BJ (cell line): ENCODE measurements around the gene FBXO47. TPM values are rescaled to one million over a fixed set of nuclear protein-coding genes. Genes with fewer than 3 reads are reported as not detected.

Experiments
- CTCF ChIA-PET: fragments of 350-600 bp; formaldehyde crosslinking; extraction: SDS; loops from one replicate; lab custom pipeline; 2021; ENCODE audit warnings: antibody characterized with exemption, inconsistent platforms; lab: Yijun Ruan, JAX
- POLR2A ChIA-PET: fragments of 300-600 bp; sonication (Branson Sonifier 250); formaldehyde crosslinking; extraction: SDS; loops from one replicate; lab custom pipeline; 2021; ENCODE audit warnings: antibody characterized with exemption; lab: Charles Lee
- DNase-seq: peaks from one replicate; pipeline ENCODE4 v3.0.0-alpha.2; 2011; ENCODE audit warnings: low read depth
- H3K27me3 ChIP-seq: 2 replicates; pipeline ENCODE4 v1.6.0; 2011; ENCODE audit warnings: low read length; ENCODE audit not compliant: control insufficient read depth, insufficient read depth
- H3K36me3 ChIP-seq: 2 replicates; pipeline ENCODE4 v1.5.1; 2011; ENCODE audit warnings: low read length; ENCODE audit not compliant: control insufficient read depth, insufficient read depth
- H3K4me3 ChIP-seq: 2 replicates; pipeline ENCODE4 v1.5.1; 2011; ENCODE audit warnings: low read depth, mild to moderate bottlenecking, control low read depth, low read length
- CTCF ChIP-seq: IDR thresholded peaks from 2 replicates; pipeline ENCODE4 v1.5.1; 2011; ENCODE audit warnings: low read depth, mild to moderate bottlenecking, control low read depth, inconsistent platforms, low read length, moderate library complexity; ENCODE audit not compliant: insufficient read depth
- polyA plus RNA-seq: library from polyadenylated mRNA; depleted of rRNA; stranded (reverse); fragments of >200 nt; gene quantifications from 2 replicates; pipeline ENCODE4 v1.2.3, GENCODE V29; 2011

FBXO47 gene
- polyA plus RNA-seq, 1 experiment: not detected

DNA sequence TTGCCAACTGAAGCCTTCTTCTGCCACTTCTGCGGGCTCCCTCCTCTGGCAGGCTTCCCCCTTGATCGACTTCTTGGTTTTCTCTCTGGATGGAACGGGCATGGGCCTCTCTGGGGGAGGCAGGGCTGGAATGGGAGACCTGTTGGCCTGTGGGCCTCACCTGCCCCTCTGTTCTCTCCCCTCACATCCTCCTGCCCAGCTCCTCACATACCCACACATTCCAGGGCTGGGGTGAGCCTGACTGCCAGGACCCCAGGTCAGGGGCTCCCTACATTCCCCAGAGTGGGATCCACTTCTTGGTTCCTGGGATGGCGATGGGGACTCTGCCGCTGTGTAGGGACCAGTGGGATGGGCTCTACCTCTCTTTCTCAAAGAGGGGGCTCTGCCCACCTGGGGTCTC, 48.3 kb downstream of the FBXO47 start:
- TF ChIP-seq CTCF: no peak
- CTCF ChIA-PET: no interaction called here
- POLR2A ChIA-PET: no interaction called here
- no peak overlapping the region for H3K4me3 ChIP-seq
- no peak for DNase-seq
- peaks cover 49% of the 10 kb centered on the region for H3K36me3 ChIP-seq
- H3K27me3 ChIP-seq: no peaks in the 10 kb centered on the region

DNA sequence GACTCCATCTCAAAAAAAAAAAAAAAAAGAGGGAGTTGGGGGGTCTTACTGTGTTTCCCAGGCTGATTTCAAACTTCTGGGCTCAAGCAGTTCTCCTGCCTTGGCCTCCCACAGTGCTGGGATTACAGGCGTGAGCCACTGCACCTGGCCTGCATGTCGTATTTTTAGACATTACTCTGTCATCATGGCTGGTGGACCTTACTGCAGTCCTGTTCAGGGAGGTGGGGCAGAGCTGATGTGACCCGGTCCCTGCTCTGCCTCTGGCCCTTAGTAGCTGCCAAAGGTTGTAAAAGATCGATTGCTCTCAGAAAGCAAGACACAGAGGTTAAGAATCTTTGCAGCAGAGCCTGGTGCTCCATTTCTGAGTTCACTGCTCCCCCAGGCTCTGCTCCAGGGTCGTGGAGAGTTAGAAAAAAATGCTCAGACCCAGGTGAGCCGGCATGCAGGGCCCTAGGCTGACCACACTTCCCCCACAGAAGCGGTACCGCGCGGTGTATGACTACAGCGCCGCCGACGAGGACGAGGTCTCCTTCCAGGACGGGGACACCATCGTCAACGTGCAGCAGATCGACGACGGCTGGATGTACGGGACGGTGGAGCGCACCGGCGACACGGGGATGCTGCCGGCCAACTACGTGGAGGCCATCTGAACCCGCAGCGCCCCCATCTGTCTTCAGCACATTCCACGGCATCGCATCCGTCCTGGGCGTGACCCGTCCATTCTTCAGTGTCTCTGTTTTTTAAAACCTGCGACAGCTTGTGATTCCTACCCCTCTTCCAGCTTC, 48.9 kb downstream of the FBXO47 start:
- Histone ChIP-seq H3K27me3 (no peaks in the 10 kb centered on the region), H3K4me3 (no peak overlapping the region), H3K36me3 (peaks cover 51% of the 10 kb centered on the region)
- no peak for TF ChIP-seq CTCF
- CTCF ChIA-PET: interaction anchor here (1.1 kb wide), 1 partner anchor 10 kb away, joined by 3 read pairs; no protein-coding TSS in a partner anchor
- POLR2A ChIA-PET: no interaction called here
- no peak for DNase-seq

DNA sequence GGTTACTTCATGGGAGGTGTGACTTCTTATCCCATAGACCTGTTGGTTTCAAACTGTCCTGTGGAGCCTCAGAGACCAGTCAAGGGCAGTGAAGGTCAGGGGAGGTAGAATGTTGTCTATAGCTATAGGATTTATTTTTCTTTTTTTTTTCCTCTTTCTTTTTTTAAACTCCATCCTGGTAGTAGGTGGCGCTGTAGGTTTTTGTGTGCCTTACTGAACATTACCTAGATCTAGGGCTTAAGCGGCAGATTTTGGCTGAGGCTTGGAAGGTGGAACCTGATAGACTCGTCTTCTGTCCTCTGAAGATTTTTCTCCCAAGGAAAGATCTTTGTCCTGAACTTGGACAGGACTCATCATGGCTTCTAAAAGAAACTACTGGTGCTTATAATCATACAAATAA, 49.9 kb downstream of the FBXO47 start:
- Histone ChIP-seq H3K27me3 (no peaks in the 10 kb centered on the region), H3K4me3 (no peak overlapping the region), H3K36me3 (peaks cover 58% of the 10 kb centered on the region)
- POLR2A ChIA-PET: no interaction called here
- TF ChIP-seq CTCF: no peak; the same call in 1 of the 2 replicates
- CTCF ChIA-PET: no interaction called here
- DNase-seq: no peak

GRCh38 chr17:38916771-38917170, 50.4 kb downstream of the FBXO47 start:
- Histone ChIP-seq H3K4me3 (no peak overlapping the region), H3K27me3 (no peaks in the 10 kb centered on the region), H3K36me3 (peaks cover 61% of the 10 kb centered on the region)
- no peak for DNase-seq
- CTCF ChIA-PET: no interaction called here
- POLR2A ChIA-PET: no interaction called here
- no peak for TF ChIP-seq CTCF

- TF ChIP-seq CTCF: no peak
- Histone ChIP-seq H3K4me3 (no peak overlapping the region), H3K27me3 (no peaks in the 10 kb centered on the region), H3K36me3 (peaks cover 69% of the 10 kb centered on the region)
- no peak for DNase-seq
- CTCF ChIA-PET: interaction anchor here (1.3 to 1.4 kb wide), 3 partner anchors 8 to 14 kb away, joined by 3 to 6 read pairs (median 4); partner anchors contain the start of gene LASP1NB
- POLR2A ChIA-PET: no interaction called here
Measured at GRCh38 chr17:38915639-38915995, 51.6 kb downstream of the FBXO47 start.
